Type B pancreatic cell (in vitro differentiated cells): ENCODE results near the gene PRKN. TPM values are rescaled to one million over a fixed set of nuclear protein-coding genes. Genes with fewer than 3 reads are reported as not detected.

Experiments used
- DNase-seq: peaks from one replicate; pipeline ENCODE4 v3.0.0; 2021; ENCODE audit warnings: mixed read lengths; ENCODE audit not compliant: unreplicated experiment; ENCODE audit errors: extremely low spot score
- H3K27ac Mint-ChIP-seq: 2 replicates; pipeline ENCODE4 v1.8.0; 2021; ENCODE audit warnings: mild to moderate bottlenecking, mixed read lengths
- H3K27me3 Mint-ChIP-seq: 2 replicates; pipeline ENCODE4 v1.8.0; 2021; ENCODE audit warnings: mixed read lengths
- H3K36me3 Mint-ChIP-seq: 2 replicates; pipeline ENCODE4 v1.8.0; 2021; ENCODE audit warnings: mixed read lengths
- H3K4me1 Mint-ChIP-seq: one replicate; pipeline ENCODE4 v1.8.0; 2021; ENCODE audit warnings: mixed read lengths; ENCODE audit not compliant: unreplicated experiment
- H3K4me3 Mint-ChIP-seq: 2 replicates; pipeline ENCODE4 v1.8.0; 2021; ENCODE audit warnings: mild to moderate bottlenecking, mixed read lengths
- H3K9me3 Mint-ChIP-seq: 2 replicates; pipeline ENCODE4 v1.8.0; 2021; ENCODE audit warnings: mixed read lengths
- total RNA-seq: library from RNA; stranded (reverse); gene quantifications from 2 replicates; pipeline ENCODE4 v1.2.1, GENCODE V29; 2021; ENCODE audit warnings: low replicate concordance
- TF ChIP-seq, protein P1 (sequence below): fragments of 200-600 bp; sonication (generic); conservative IDR thresholded peaks from 2 replicates; pipeline ENCODE4 v1.5.0; 2021; ENCODE audit warnings: antibody characterized with exemption, mild to moderate bottlenecking

Gene PRKN
- total RNA-seq, 1 donor from 2014 or later = 6.2 TPM

DNA sequence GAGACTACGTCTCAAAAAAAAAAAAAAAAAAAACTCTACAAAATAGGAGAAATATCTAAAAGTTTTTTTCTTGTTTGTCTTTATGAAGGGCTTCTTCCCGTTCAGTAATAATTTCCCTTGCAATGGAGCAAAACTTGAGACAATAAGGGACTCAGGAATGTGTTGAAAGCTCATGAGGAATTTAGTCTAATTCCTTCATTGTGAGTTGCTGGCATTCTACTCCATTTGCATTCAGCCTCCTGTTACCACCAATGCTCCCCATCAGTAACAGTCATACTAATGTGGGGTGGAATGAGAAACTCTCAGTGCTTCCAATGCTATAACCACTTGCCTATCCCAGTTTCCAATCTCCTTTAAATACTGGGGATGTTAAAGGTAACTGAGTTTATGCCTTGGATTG lies 877.0 kb downstream of the PRKN start:
- no peaks in the 10 kb centered on the region for H3K4me1 Mint-ChIP-seq
- TF ChIP-seq, protein P1, sequence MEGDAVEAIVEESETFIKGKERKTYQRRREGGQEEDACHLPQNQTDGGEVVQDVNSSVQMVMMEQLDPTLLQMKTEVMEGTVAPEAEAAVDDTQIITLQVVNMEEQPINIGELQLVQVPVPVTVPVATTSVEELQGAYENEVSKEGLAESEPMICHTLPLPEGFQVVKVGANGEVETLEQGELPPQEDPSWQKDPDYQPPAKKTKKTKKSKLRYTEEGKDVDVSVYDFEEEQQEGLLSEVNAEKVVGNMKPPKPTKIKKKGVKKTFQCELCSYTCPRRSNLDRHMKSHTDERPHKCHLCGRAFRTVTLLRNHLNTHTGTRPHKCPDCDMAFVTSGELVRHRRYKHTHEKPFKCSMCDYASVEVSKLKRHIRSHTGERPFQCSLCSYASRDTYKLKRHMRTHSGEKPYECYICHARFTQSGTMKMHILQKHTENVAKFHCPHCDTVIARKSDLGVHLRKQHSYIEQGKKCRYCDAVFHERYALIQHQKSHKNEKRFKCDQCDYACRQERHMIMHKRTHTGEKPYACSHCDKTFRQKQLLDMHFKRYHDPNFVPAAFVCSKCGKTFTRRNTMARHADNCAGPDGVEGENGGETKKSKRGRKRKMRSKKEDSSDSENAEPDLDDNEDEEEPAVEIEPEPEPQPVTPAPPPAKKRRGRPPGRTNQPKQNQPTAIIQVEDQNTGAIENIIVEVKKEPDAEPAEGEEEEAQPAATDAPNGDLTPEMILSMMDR = no peak
- no peaks in the 10 kb centered on the region for H3K36me3 Mint-ChIP-seq
- H3K9me3 Mint-ChIP-seq = no peaks in the 10 kb centered on the region
- H3K27ac Mint-ChIP-seq = no peak overlapping the region
- DNase-seq = no peak
- H3K4me3 Mint-ChIP-seq = no peak overlapping the region
- no peaks in the 10 kb centered on the region for H3K27me3 Mint-ChIP-seq

DNA sequence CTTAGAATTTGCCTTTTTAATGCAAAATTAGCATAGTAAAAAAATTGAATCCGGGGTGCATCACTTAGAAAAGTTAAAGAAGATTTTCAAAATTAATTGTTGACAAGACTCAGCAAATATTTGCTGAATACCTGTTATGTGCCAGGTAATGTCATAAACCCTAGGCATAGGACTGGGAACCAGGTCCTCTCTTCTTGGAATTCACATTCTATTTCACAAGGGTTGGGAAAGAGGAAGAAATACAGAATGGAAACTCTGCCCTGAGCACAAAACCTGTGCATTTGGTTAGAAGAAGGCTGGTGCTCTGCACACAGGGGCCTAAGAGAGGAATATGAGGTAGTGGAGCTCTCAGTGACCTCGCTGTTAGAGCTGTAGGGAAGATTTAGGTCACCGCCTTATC lies 879.9 kb downstream of the PRKN start:
- TF ChIP-seq, protein P1 = no peak
- Mint-ChIP-seq H3K4me3 (no peak overlapping the region), H3K27me3 (no peaks in the 10 kb centered on the region), H3K27ac (no peak overlapping the region), H3K4me1 (no peaks in the 10 kb centered on the region), H3K9me3 (no peaks in the 10 kb centered on the region), H3K36me3 (no peaks in the 10 kb centered on the region)
- no peak for DNase-seq

DNA sequence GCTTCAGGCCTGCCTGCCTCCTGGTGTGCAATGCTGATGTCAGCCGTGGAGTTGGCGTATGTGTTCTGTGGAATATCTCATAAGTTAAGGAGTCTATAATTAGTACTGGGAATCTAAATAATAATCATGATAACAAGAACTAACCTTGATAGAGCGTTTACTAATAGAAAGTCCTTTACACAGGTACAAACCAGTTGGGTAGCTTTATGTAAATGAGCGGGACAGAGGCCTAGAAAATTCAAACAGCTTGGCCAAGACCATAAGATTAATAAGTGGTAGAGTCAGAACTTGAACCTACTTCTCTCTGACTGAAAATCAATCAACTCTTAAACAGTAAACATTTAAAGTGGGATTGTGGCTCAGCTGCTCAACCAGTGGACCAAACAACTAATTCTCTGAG lies 882.8 kb downstream of the PRKN start:
- no peak for DNase-seq
- H3K36me3 Mint-ChIP-seq = no peaks in the 10 kb centered on the region
- no peak overlapping the region for H3K27ac Mint-ChIP-seq
- H3K27me3 Mint-ChIP-seq = no peaks in the 10 kb centered on the region
- no peak overlapping the region for H3K4me3 Mint-ChIP-seq
- H3K9me3 Mint-ChIP-seq = no peaks in the 10 kb centered on the region
- TF ChIP-seq, protein P1 = no peak
- no peaks in the 10 kb centered on the region for H3K4me1 Mint-ChIP-seq

DNA sequence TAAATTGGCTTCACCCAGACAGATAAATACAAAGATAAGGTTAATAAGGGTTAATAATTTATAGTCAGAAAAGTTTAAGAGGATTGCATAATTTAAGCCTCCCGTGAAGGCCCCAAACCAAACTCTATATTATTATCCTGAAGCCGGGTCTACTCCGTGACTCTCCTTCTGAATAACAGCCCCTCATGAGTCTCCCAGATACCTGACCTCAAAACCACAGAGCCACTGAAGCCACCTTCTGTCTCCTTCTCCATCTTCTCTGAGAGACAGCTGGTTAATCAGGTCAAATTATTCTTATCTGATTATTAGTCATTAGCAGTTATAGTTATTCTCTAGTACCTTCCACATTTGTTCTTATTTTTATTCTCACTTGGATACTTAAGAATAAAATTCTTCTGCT lies 884.5 kb downstream of the PRKN start:
- DNase-seq = no peak
- H3K4me1 Mint-ChIP-seq = peaks cover 9% of the 10 kb centered on the region
- H3K27me3 Mint-ChIP-seq = no peaks in the 10 kb centered on the region
- H3K27ac Mint-ChIP-seq = no peak overlapping the region
- H3K36me3 Mint-ChIP-seq = no peaks in the 10 kb centered on the region
- H3K9me3 Mint-ChIP-seq = no peaks in the 10 kb centered on the region
- no peak overlapping the region for H3K4me3 Mint-ChIP-seq
- TF ChIP-seq, protein P1 = no peak

DNA sequence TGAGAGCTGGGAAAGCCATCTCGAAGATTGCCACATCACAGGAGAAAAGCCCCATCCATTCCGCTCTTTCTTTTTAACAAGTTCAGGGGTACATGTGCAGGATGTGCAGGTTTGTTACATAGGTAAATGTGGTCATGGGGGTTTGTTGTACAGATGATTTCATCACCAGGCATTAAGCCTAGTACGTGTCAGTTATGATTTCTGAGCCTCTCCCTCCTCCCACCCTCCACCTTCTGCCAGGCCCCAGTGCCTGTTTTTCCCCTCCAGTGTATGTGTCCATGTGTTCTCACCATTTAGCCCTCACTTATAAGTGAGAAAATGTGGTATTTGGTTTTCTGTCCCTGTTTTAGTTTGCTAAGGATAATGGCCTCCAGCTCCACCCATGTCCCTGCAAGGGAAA lies 887.2 kb downstream of the PRKN start:
- no peak for DNase-seq
- TF ChIP-seq, protein P1 = no peak
- Mint-ChIP-seq H3K9me3 (no peaks in the 10 kb centered on the region), H3K4me3 (no peak overlapping the region), H3K4me1 (peaks cover 29% of the 10 kb centered on the region), H3K36me3 (no peaks in the 10 kb centered on the region), H3K27ac (no peak overlapping the region), H3K27me3 (no peaks in the 10 kb centered on the region)
